ENCODE data around the gene SPATC1L.
A peak's percentile ranks its signal among the peaks of the same experiment; 100 is the strongest.

SPATC1L gene

DNA sequence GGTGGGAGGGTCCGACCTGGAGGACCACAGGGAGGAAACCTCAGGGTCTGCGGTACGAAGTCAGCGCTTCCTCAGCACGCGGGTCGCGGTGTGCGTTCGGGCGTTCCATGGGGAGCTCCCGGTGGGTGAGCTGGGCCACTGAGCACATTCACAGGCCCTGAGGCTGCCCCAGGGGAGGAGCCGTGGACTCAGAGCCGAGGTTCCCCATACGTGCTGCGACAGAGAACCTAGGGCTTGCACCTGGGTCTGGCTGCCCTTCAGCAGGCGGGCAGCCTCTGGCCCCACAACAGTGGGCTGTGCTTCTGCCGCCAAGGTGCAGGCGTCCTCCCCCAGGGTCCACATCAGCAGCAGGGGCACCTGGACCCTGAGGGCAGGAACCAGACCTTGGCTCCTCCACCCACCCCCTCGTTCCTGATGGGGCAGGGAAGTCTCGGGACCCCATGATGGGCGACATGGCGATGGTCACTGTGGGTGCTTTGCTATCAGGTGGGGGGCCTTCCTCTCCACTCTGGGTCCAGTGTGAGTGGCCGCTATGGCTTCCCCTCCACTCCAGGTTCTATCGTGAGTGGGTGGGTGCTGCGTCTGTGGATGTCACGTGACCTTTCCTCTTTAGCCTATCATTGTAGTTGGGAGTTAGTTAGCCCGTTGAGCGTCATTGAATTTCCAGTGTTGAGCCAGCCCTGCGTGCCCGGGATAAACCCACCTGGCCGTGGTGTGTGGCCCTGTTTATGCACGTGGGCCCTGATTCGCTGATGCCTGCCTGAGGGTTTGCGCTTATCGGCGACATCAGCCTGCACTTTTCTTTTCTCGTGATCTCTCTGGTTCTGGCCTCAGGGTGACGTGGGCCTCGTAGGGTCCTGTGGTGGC, 56.8 kb downstream of the SPATC1L start:
- Histone ChIP-seq H3K4me1 (ENCODE audit: control insufficient read depth, insufficient read depth, low read length) (no peaks in the 10 kb centered on the region), H3K36me3 (ENCODE audit: control insufficient read depth, insufficient read depth, low read length) (peaks cover 23% of the 10 kb centered on the region), H3K27me3 (ENCODE audit: control insufficient read depth, insufficient read depth, low read length) (no peaks in the 10 kb centered on the region), H3K4me3 (ENCODE audit: low read length) (no peak overlapping the region), H3K27ac (ENCODE audit: low read depth, low read length) (no peak overlapping the region), H3K9ac (ENCODE audit: low read length) (no peak overlapping the region)

DNA sequence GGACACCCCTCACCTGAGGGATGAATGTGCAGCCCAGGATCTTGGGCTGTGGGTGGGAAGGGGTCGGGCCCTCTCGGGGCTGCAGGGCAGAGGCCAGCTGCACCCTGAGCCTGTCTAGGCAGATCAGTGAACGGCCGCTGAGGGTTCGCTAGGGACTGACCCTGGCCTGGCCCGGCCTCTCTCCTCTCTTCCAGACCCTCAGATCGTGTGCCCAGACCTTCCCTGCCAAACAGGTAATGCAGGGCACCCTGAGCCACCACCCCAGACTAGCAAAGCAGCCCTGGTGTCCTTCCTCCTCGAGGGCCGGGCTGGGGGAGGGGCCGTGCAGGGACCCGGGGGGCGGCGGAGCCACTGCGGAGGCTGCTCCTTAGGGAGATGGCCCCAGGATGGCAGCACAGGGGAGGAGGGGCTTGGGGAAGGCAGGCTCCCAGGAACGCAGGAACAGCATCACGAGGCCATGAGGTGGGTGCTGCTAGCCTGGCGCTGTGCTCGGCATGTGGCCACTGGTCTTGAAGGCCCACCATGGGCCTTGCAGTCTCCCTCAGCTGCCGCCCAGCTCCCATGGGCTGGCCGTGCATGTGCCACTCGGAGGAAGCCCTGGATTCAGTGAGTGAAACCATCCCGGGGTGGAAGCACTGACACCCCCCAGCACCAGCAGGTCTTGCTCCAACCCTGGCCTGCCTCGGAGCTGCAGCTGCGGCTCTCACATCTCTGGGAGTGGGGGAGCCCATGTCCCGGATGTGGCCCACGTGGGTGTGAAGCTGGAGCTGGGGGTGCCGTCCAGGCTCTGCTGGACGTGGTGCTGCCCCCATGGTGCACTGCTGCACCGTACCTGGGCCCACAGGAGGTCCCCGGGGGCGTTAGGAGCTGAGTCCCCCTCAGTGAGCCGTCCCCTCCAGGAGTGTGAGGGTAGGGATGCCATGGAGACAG, 57.7 kb downstream of the SPATC1L start:
- peaks cover 30% of the 10 kb centered on the region for H3K36me3 ChIP-seq (ENCODE audit: control insufficient read depth, insufficient read depth, low read length)
- no peak overlapping the region for H3K27ac ChIP-seq (ENCODE audit: low read depth, low read length)
- no peak overlapping the region for H3K4me3 ChIP-seq (ENCODE audit: low read length)
- H3K9ac ChIP-seq (ENCODE audit: low read length) = no peak overlapping the region
- no peaks in the 10 kb centered on the region for H3K27me3 ChIP-seq (ENCODE audit: control insufficient read depth, insufficient read depth, low read length)
- H3K4me1 ChIP-seq (ENCODE audit: control insufficient read depth, insufficient read depth, low read length) = no peaks in the 10 kb centered on the region

DNA sequence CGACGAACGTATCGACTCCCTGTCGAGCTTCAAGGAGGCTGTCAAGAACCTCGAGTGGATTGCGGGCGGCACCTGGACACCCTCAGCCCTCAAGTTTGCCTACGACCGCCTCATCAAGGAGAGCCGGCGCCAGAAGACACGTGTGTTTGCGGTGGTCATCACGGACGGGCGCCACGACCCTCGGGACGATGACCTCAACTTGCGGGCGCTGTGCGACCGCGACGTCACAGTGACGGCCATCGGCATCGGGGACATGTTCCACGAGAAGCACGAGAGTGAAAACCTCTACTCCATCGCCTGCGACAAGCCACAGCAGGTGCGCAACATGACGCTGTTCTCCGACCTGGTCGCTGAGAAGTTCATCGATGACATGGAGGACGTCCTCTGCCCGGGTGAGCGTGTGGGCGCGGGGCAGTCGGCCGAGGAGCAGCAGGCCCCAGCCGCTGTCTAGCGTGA, 58.4 kb downstream of the SPATC1L start:
- peaks cover 34% of the 10 kb centered on the region for H3K36me3 ChIP-seq (ENCODE audit: control insufficient read depth, insufficient read depth, low read length)
- H3K27me3 ChIP-seq (ENCODE audit: control insufficient read depth, insufficient read depth, low read length) = no peaks in the 10 kb centered on the region
- H3K4me1 ChIP-seq (ENCODE audit: control insufficient read depth, insufficient read depth, low read length) = no peaks in the 10 kb centered on the region
- H3K9ac ChIP-seq (ENCODE audit: low read length) = no peak overlapping the region
- no peak overlapping the region for H3K27ac ChIP-seq (ENCODE audit: low read depth, low read length)
- H3K4me3 ChIP-seq (ENCODE audit: low read length) = no peak overlapping the region

DNA sequence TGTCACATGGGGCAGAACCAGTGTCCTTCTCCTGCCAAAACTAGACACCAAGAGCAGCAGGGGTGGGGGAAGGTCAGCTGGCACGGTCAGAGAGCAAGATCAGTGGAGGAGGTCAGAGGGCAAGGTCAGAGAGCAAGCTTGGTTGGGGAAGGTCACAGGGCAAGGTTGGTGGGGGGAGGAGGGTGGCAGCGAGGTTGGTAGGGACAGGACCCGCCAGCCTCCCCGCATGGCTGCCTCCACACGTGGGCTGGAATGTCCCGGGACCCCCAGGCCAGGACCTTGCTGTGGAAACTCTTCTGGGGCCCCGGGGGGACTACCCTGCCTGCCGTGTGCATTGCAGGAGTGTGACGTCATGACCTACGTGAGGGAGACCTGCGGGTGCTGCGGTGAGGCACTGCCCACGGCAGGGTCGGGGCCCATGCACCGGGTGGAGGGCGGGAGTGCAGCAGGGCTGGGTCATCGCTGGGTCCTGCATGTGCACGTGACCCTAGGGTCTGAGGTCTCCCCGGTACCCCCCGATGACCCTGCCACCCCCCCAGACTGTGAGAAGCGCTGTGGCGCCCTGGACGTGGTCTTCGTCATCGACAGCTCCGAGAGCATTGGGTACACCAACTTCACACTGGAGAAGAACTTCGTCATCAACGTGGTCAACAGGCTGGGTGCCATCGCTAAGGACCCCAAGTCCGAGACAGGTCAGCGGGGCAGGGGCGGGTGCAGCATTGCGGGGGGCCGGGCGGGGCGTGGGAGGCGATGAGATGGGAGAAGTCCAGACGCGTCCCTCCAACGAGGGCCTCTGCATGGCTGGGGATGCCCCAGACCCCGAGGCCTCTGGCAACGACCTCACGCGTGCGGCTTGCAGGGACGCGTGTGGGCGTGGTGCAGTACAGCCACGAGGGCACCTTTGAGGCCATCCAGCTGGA, 59.1 kb downstream of the SPATC1L start:
- no peak overlapping the region for H3K9ac ChIP-seq (ENCODE audit: low read length)
- H3K4me3 ChIP-seq (ENCODE audit: low read length) = no peak overlapping the region
- H3K27me3 ChIP-seq (ENCODE audit: control insufficient read depth, insufficient read depth, low read length) = no peaks in the 10 kb centered on the region
- no peaks in the 10 kb centered on the region for H3K4me1 ChIP-seq (ENCODE audit: control insufficient read depth, insufficient read depth, low read length)
- no peak overlapping the region for H3K27ac ChIP-seq (ENCODE audit: low read depth, low read length)
- H3K36me3 ChIP-seq (ENCODE audit: control insufficient read depth, insufficient read depth, low read length) = peaks cover 38% of the 10 kb centered on the region

DNA sequence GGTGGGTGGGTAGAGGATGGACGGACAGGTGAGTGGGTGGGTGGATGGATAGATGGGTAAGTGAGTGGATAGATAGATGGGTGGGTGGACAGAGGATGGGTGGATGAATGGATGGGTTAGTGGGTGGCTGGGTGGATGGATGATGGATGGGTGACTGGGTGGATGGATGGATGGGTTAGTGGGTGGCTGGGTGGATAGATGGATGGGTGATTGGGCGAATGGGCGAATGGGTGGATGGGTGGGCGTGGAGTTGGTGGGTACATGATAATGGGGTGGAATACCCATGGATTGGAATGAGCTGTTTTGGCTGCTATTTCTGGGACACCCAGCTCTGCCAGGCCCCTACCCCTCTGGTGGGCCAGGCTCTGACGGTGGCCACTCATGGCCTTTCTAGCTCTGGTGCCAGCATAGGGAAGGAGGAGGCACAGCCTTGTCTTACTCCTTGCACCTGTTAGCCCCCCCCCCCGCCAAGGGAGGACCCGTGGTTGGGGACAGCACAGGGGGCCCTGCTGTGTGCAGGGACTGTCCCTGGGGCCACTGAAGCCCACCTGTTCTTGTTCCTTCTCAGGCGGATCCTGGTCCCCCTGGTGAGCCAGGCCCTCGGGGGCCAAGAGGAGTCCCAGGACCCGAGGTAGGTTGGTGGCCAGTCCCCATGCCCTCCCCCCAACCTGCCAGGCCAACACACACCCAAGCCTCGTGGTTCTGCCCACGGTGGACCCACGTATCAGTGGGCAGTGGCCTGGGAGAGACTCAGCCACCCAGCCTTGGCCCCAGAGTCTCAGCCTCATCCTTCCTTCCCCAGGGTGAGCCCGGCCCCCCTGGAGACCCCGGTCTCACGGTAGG, 60.0 kb downstream of the SPATC1L start:
- no peak overlapping the region for H3K27ac ChIP-seq (ENCODE audit: low read depth, low read length)
- H3K4me1 ChIP-seq (ENCODE audit: control insufficient read depth, insufficient read depth, low read length) = no peaks in the 10 kb centered on the region
- H3K36me3 ChIP-seq (ENCODE audit: control insufficient read depth, insufficient read depth, low read length) = peaks cover 42% of the 10 kb centered on the region
- H3K4me3 ChIP-seq (ENCODE audit: low read length) = no peak overlapping the region
- no peak overlapping the region for H3K9ac ChIP-seq (ENCODE audit: low read length)
- H3K27me3 ChIP-seq (ENCODE audit: control insufficient read depth, insufficient read depth, low read length) = no peaks in the 10 kb centered on the region

DNA sequence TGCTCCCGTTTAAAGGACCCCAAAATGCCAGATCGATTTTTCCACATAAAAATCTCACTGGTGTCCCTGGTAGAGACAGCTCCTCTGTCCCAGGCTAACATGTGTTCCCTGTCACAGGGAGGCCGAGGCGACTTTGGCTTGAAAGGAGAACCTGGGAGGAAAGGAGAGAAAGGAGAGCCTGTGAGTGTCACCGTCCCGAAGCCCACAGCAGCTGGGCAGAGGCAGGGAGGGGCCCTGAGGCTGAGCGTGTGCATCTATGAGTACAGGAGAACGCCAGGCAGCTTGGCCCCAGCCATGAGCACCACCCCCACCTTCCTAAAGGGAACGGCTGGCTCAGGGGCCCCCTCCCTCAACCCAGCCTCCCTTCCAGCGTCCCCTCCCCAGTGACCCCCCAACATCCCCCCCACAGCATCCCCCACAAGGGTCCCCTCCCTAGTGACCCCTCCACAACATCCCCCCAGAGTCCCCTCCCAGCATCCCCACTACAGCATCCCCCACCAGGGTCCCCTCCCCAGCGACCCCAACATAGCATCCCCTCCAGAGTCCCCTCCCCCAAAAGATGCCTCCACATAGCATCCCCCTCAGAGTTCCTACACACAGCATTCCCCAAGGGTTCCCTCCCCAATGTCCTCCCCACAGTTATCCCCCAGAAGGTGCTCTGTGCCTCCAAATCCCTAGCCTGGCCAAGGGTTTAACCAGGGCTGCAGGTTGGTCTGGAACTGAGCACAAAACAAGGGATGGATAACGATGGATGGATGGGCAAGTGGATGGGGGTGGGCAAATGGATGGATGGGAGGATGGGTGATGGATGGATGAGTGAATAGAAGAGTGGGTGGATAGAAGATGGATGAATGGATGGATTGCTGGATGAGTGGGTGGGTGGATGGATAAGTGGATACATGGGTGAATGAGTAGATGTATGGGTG, 61.2 kb downstream of the SPATC1L start:
- Histone ChIP-seq H3K27ac (ENCODE audit: low read depth, low read length) (no peak overlapping the region), H3K36me3 (ENCODE audit: control insufficient read depth, insufficient read depth, low read length) (peaks cover 43% of the 10 kb centered on the region), H3K4me1 (ENCODE audit: control insufficient read depth, insufficient read depth, low read length) (no peaks in the 10 kb centered on the region), H3K4me3 (ENCODE audit: low read length) (no peak overlapping the region), H3K27me3 (ENCODE audit: control insufficient read depth, insufficient read depth, low read length) (no peaks in the 10 kb centered on the region), H3K9ac (ENCODE audit: low read length) (no peak overlapping the region)

DNA sequence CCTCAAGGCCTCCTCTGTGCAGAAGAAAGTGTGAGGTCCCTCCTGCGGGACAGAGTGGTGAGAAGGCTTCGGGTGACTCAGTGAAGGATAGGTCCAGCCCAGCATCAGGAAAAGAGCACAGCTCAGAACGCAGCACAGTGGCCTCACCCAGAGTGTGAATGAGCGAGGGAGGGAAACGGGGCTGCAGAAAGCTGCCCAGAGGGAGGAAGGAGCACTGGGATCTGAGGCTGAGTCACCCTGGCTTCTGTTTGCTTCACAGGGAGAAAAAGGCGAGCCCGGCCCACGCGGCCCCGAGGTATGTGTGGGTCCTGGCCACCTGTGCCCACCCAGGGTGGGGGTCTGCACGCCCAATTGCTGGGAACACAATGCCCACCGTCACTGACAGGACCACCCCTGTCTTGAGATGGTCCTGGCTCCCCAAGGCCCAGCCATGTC, 62.0 kb downstream of the SPATC1L start:
- Histone ChIP-seq H3K27me3 (ENCODE audit: control insufficient read depth, insufficient read depth, low read length) (no peaks in the 10 kb centered on the region), H3K27ac (ENCODE audit: low read depth, low read length) (no peak overlapping the region), H3K36me3 (ENCODE audit: control insufficient read depth, insufficient read depth, low read length) (peaks cover 49% of the 10 kb centered on the region), H3K4me1 (ENCODE audit: control insufficient read depth, insufficient read depth, low read length) (no peaks in the 10 kb centered on the region), H3K9ac (ENCODE audit: low read length) (no peak overlapping the region), H3K4me3 (ENCODE audit: low read length) (no peak overlapping the region)

DNA sequence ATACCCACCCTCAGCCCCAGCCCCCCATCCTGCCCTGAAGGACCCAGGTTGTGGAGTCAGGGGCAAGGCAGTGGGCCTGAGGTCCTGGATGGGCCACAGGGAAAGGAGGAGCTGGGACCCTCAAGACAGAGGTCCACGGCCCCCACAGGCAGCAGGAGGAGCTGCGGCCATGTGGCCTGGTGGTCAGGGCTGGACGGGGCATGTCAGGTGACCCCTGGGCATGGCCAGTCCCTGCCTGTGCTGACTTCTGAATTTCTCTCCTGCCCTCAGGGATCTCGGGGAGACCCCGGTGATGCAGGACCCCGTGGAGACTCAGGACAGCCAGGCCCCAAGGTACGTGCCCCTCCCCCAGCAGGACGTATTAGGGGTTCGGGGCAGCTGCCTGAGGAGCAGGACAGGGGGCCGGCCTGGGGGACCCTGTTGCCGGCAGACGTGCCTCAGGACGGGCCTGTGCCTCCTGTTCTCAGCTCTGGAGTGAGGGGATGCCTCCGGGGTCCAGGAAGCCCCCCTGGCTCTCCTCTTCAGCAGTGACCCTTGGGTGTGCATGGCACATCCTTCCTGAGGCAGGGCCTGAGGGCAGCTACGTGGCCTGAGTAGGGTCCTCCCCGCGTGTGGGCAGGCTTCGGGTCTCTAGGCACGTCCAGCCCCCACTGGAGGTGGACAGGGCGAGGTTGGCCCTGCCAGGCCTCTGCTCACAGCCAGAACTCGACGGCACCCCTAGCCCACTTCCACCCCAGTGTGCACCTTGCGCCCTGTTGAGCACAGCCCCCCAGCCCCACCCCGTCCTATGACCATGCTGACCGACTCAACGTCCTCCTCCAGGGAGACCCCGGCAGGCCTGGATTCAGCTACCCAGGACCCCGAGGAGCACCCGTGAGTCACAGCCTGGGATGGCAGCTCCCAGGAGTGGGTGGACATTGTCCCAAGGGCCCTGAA, 62.7 kb downstream of the SPATC1L start:
- no peaks in the 10 kb centered on the region for H3K4me1 ChIP-seq (ENCODE audit: control insufficient read depth, insufficient read depth, low read length)
- peaks cover 52% of the 10 kb centered on the region for H3K36me3 ChIP-seq (ENCODE audit: control insufficient read depth, insufficient read depth, low read length)
- H3K27ac ChIP-seq (ENCODE audit: low read depth, low read length) = peak overlapping the region; percentile 50
- H3K4me3 ChIP-seq (ENCODE audit: low read length) = no peak overlapping the region
- no peaks in the 10 kb centered on the region for H3K27me3 ChIP-seq (ENCODE audit: control insufficient read depth, insufficient read depth, low read length)
- H3K9ac ChIP-seq (ENCODE audit: low read length) = no peak overlapping the region

DNA sequence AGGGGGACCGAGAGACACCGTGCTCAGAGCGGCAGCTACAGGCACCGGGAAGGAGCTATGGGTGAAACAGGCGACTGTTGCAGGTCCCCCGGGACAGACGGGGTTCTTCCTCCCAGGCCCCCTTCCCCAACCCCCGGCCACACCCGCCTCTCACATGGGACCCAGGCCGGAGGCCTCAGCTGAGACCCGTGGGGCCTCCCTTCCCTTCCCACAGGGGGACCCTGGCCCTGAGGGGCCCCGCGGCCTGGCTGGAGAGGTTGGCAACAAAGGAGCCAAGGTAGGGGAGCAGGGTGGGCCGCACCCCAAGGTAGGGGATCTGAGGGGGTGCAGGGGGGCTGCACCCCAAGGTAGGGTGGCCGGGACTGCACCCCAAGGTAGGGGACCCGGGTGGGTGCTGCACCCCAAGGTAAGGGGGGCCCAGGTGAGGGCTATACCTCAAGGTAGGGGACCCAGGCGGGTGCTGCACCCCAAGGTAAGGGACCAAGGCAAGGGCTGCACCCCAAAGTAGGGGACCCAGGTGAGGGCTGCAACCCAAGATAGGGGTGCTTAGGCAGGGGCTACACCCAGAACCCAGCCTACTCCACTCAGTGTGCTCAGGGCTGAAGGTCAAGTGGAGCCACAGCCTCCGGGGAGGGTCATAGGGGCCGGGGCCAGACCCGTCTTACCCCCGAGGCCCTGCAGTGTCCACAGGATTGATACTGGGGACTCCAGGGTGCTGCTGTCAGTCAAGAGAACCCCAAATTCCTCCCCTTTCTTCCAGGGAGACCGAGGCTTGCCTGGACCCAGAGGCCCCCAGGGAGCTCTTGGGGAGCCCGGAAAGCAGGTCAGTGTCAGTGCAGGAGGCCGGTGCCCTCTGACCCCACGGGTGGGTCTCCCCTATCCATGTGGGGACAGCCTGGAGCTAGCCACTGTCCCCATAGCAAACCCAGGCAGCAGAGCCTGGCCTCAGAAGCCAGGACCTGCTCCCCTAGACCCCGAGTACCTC, 63.7 kb downstream of the SPATC1L start:
- peaks cover 52% of the 10 kb centered on the region for H3K36me3 ChIP-seq (ENCODE audit: control insufficient read depth, insufficient read depth, low read length)
- peak overlapping the region; percentile 50 for H3K27ac ChIP-seq (ENCODE audit: low read depth, low read length)
- no peaks in the 10 kb centered on the region for H3K4me1 ChIP-seq (ENCODE audit: control insufficient read depth, insufficient read depth, low read length)
- no peak overlapping the region for H3K9ac ChIP-seq (ENCODE audit: low read length)
- H3K27me3 ChIP-seq (ENCODE audit: control insufficient read depth, insufficient read depth, low read length) = no peaks in the 10 kb centered on the region
- no peak overlapping the region for H3K4me3 ChIP-seq (ENCODE audit: low read length)

Measured in rectal smooth muscle tissue (tissue), 1 donor.